DND-41 (cell line): ENCODE measurements around the gene TAS2R7.

Experiments
- CTCF ChIP-seq: IDR thresholded peaks from 2 replicates; pipeline ENCODE4 v1.5.1; 2012; ENCODE audit warnings: borderline replicate concordance, low read length, moderate library complexity, mild to moderate bottlenecking; ENCODE audit not compliant: poor library complexity, severe bottlenecking; ENCODE audit errors: extremely low read depth
- EZH2 ChIP-seq: IDR thresholded peaks from 3 replicates; pipeline ENCODE4 v1.6.1; 2012; ENCODE audit warnings: borderline replicate concordance, low read depth, mild to moderate bottlenecking, moderate library complexity, low read length, inconsistent platforms; ENCODE audit not compliant: severe bottlenecking

DNA sequence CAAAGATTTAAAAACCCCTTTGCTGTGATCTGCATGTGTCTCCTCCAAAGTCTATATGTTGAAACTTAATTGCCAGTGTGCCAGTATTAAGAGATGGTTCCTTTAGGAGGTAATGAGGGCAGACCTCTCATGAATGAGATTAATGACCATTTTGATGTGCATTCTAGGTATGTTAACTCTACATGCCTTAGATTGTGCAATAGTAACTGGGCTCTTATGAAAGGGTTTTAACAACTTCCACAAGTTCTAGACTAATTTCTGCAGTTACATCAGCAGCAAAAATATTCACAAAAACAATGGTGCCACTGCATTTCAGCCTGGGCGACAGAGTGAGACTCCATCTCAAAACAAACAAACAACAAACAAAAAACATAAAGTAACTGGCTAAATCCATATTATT lies 27.6 kb upstream of the TAS2R7 start:
- TF ChIP-seq EZH2 (no peak), CTCF (no peak)
